CD4-positive, alpha-beta T cell treated with Interleukin-17A for 1 hour (primary cell): ENCODE data around the gene SEMA3A.
"Not testable (repeated sequence)": the region's sequence is repeated elsewhere in the genome, so short reads cannot be mapped to it uniquely, and the experiment has no call there.

ENCODE experiments used
- DNase-seq: peaks from one replicate; pipeline ENCODE4 v3.0.0-alpha.2; 2020

SEMA3A gene

DNA sequence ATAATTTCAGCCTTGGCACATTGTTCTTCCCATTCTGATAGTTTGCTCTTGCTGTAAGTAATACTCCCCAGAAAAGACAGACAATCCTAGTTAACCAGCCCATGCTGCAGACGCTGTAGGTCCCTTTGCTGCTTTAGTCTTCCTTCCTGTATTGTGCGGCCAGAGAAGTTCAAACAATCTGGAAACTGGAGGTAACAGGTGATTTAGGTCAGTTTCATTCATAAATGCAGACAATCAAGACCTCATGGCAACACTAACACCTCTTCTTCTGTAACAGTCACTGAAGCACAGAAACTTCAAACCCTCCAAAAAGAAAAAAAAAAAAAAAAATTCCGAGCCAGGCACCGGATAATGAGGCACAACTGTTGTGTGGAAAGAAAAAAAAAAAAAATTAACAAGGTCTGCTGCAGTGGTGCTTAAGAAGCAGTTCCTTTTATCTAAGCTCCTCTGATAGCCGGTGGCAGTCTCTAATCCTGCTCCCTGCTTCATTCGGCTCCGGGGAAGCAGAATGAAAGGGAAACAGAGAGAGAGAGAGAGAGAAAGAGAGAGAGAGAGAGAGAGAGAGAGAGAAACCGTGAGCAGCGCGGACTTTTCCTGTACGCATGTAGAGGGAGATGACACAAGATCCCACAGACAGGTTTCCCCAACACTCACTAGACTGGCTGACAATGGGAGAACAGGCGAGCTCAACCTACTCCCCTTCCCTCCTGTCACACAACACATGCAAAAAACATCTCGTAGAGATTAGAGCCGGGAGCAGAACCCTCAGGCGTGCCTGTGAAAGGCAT is at the start of gene SEMA3A:
SEMA3A (minus strand) TSS at position 306 of the 788 bp plus-strand sequence; CDS start at position 103, 203 bp downstream.
- peak; percentile 25 for DNase-seq

DNA sequence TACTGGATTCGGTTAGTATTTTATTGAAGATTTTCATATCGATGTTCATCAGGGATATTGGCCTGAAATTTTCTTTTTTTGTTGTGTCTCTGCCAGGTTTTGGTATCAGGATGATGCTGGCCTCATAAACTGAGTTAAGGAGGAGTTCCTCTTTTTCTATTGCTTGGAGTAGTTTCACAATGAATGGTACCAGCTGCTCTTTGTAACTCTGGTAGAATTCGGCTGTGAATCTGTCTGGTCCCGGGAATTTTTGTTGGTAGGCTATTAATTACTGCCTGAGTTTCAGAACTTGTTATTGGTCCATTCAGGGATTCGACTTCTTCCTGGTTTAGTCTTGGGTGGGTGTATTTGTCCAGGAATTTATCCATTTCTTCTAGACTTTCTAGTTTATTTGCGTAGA is 48.4 kb upstream of the SEMA3A start:
- DNase-seq: not testable (repeated sequence)

DNA sequence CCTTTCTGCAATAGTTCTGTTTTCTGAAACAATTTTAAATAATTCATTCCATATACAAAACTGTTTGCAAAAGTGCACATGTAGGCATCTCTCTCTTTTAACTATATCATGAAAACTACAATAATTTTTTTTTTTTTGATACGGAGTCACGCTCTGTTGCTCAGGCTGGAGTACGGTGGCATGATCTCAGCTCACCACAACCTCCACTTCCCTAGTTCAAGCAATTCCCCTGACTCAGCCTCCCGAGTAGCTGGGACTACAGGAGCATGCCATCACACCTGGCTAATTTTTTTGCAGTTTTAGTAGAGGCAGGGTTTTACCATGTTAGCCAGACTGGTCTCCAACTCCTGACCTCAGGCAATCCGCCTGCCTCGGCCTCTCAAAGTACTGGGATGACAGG is 44.0 kb upstream of the SEMA3A start:
- DNase-seq: no peak

DNA sequence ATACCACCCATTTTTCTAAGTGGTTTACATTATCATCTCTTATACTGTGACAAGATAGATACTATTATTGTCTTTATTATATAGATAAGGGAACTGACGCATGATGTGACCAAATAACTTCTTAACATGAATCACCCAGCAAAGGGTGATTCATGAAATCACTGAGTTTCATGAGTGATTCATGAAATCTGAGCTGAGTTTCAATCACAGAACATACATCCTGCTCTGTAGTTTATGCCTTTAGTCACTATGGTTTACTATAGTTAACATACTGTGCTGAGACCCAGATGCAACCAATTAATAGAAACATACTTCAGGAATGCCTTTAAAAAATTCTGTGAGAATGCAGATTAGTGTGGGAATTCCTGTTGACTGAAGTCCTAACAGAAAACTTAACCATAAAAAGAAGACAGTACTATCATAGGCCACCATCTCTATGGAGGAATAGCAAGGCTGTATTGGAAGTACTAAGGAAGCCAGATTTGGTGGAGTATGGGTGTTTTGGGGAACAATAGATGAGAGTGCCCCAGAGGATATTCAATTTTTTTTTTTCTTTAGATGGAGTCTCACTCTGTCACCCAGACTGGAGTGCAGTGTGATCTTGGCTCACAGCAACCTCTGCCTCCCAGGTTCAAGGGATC is 43.1 kb upstream of the SEMA3A start:
- DNase-seq: no peak

DNA sequence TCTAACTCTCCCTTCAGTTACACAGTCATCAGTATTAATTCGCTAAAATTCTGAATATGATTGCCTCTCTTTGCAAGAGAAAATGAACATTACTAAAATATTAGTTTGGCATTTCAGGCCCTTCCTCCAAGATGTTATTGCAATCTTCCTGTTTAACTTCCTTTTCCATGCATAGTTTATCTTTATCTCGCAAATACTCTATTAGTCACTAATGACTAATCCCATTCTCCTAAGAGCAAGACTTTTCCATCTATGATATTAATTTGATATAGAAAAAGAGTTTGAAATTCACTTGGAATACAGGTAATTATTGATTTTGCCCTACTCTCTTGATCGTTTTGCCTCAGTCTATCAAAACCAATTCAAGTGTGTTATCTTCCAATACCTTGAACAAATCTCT is 41.8 kb upstream of the SEMA3A start:
- DNase-seq: no peak

DNA sequence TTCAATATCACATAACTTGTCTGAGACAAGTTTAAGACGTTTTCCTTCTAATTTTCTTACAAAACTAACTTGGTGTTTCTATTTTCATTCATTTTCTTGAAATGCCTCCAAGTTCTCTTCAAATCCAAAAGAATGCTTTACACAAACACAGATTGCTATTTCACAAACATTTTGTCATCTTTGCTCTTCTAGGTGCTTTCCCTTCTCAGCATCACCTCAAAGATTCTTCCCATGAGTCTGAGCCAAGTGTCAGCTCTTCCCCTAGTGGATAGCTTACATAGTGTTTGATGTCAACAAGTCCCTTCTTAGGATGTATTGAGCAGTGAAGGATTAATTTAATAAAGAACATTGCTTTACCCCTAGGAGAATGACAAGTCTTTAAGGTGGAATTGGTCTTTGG is 38.1 kb upstream of the SEMA3A start:
- no peak for DNase-seq

DNA sequence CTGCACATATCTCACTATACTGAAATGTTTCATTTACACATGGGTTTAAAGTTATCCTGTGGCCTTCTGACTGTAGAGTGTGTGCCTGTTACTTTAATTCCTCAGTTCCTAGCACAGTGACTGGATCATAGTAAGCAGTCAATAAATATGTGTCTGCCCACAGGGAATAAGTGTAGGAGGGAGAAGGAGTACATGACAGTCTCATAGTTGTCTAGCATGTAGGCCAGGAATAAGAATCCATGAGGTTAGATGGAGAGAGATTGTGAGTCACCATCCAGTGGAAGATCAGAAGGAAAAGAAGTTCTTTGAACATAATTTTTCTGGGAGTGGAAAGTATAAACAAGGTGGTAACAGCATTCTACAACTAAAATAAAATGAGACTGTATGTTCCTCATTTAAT is 36.6 kb upstream of the SEMA3A start:
- no peak for DNase-seq

DNA sequence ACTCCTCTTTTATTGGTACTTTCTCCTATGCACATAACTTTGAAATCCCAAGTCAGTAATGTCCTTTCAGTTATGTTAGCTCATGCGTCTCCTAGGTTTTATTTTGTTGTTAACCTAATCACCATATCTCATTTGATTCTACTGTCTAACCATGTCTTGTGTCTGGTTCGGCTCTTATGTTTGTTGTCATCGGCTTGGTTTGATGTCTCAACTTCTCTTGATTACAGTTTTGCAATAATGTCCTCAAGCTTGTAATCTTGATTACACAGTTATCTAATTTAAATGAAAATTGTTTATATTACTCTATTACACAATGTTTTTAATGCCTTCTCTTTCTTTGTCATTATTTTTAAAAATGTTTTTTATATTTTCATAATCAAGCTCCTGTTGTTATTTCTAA is 35.9 kb upstream of the SEMA3A start:
- DNase-seq: no peak

DNA sequence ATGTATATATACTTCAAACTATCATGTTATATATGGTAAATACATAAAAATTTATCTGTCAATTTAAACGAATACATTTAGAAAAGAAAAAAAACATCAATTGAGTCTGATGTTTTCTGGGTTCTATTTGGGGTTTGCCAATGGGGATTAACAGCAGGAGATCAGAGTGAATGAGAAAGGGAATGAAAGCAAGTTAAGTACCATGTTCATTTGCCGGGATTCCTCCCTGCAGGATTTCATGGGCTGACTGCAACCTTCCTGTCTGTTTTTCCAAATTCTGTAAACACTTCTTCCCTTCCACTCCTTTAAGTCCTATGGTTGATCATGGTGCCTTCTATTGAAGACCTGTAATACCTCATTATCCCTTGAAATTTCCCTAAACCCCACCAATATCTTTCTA is 33.9 kb upstream of the SEMA3A start:
- no peak for DNase-seq

DNA sequence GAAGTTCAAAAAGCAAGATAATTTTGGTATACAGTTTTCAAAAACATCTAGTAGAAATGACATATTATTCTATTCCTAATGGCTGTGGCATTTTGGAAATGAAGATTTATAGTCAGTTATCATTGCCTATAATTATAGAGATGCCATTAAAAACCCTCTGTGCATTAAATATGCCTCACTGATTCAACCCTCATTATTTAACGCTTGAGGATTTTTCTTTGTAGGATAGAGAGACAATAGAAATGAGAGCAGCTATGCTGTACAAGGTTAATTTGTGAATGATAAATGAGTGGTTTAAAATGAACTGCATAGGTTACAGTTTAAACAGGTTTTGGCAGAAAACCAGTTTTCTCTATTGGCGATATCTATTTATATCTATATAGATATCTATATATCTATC is 32.2 kb upstream of the SEMA3A start:
- DNase-seq: no peak

DNA sequence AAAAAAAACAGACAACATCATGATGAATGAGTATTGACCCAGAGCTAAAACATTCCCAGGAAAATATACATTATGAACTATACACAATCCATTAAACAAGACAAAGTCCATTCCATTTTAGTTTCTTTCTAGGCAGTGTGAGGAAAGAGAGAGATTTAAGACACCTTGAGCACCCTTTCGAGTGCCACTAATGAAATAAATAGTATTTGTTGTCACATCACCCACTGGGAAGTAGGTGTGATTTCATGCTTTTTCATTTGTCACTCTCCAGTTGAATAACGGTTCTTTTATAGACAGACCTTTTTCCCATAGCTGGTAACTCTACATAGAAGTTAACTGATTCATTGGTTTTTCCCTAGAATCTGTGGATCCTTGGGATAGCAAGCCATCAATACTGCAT is 29.9 kb upstream of the SEMA3A start:
- no peak for DNase-seq

DNA sequence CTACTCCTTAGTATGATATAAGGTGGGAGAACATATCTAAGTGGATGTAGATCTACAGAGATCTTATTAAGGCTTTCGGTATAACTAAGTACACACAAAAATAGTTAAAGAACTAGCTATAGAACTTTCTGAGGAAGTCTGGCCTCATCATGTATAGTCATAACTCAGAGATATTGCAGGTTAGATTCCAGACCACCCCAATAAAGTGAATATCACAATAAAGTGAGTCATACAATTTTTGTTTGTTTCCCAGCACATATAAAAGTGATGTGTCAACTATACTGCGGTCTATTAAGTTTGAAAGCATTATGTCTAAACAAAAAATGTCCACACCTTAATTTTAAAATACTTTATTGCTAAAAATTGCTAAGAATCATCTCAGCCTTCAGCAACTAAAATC is 24.7 kb upstream of the SEMA3A start:
- no peak for DNase-seq

DNA sequence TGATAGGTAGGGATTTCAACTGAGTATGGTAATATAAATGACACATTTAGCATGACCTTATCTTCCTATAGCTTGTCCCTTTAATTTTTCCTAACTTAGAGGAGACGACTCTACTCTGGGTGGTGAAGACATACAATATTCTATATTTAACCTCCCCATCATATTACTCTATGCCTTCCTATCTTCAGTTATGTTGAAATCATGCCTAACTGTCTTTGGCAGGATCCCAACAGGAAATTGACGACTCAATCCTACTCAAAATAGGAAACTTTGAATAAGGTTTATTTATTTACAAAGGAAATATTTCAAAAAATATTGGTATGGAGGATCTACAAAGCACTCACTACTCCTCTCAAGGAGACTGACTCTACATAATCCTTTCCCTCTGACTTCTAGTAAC is 24.1 kb upstream of the SEMA3A start:
- DNase-seq: no peak

DNA sequence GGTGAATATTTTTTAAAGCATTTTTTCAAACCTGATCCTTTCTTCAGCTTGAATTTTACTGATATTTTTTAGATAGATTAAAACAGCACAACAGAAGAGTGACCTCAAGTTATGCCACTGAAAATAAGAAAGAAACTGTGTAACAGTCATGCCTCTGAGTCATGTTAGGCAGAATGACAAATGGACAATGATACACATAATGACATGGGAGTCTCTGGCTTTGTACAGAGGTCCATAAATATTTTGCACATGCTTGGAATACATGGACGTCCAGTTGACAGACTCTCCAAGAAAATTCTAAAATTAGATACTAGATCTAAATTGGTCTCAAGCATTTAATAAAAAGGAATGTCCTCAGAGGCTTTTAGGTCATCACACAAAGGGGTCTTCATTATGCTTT is 21.9 kb upstream of the SEMA3A start:
- no peak for DNase-seq

DNA sequence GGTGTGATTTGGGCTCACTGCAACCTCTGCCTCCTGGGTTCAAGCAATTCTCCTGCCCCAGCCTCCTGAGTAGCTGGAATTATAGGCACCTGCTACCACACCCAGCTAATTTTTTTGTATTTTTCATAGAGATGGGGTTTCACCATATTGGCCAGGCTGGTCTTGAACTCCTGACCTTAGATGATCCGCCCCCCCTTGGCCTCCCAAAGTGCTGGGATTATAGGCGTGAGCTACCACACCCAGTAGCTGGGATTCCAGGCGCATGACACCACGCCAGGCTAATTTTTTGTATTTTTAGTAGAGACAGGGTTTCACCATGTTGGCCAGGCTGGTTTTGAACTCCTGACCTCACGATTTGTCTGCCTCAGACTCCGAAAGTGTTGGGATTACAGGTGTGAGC is 20.2 kb upstream of the SEMA3A start:
- DNase-seq: not testable (repeated sequence)

DNA sequence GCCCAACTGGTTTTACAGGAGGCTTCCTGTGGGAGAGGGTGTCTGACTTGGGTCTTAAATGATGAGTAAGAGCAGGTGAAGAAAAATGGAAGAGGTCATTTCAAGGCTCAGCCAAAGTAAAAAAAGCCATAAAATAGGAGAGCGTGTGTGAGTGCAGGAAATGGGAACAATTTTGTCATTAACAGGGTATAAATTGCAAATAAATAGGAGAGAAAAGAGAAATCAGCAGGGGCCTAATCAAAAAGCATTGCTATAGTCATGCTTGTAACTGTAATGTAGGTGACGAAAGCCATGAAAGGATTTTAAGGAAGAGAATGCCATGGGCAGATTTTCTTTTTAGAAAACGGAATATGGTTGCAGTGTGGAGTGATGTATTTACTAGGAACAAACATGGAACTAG is 15.7 kb upstream of the SEMA3A start:
- no peak for DNase-seq

DNA sequence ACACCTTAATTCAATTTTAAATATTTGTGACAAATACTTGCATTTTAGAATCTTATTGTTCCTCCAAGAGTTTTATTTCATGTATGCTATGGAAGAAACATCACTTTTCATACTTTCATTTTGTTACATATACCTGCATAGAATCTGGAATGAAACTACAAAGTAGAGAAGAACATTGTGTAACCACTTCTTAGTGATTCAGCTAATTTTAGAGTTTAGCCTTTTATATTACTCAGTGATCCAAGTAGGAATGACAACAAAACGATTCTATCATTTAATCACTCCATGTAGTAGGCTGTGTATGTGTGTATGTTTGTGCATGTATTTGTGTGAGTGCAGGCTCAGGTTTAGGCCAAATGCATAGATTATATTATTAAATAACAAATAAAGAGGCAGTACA is 14.4 kb upstream of the SEMA3A start:
- no peak for DNase-seq

DNA sequence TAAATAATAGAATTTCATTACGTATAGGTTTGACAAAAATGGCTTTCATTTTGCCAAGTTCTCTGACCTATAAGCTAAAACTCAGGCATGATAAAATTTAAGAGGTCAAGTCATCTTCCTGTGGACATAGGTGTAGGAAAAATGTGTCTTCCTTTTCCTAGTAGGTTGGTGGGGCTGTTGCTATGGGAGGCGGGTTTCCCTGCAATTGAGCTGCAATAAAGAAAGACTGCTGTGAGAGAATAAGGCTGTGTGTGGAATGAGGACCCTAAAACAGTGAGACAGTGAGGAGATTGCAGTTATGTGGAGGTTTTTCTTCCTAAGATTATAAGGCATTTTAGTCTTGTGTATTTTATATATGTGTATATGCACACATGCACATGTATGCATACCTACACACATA is 13.0 kb upstream of the SEMA3A start:
- DNase-seq: no peak

DNA sequence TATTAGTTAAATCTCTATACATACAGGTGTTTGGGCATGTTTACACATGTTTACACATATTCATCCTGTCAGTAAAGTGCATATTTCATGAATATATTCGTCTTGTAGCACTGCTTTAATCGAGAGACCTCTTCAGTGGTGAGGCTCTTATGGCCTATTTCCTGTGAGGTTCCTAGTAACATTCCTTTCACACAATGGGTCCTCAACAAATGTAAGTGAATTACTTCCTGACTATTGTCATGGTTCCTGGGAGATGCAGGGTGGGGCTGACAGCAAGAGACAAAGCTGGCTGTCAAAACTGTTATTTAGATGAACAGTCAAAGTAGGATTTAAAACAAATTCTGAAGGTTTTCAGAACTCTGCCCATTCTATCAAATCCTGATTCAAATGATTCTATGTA is 12.4 kb upstream of the SEMA3A start:
- DNase-seq: no peak

DNA sequence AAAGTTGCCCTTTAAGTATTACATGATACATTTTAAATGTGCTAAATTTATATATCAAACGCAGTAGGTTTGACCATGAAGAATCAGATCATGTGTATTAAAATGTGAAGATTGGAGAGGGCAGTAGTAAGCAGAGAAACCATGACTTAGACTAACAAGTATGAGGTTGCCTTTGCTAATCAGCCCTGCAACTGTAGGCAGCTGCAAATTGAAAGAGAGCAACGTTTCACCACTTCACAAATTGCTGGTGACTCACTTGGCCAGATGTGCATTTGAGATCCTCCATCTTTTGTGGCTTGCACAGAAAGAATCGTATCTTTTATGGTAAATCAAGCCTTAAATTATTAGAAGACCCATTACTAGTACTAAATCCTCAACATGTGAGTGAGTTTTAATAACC is 10.1 kb upstream of the SEMA3A start:
- no peak for DNase-seq

DNA sequence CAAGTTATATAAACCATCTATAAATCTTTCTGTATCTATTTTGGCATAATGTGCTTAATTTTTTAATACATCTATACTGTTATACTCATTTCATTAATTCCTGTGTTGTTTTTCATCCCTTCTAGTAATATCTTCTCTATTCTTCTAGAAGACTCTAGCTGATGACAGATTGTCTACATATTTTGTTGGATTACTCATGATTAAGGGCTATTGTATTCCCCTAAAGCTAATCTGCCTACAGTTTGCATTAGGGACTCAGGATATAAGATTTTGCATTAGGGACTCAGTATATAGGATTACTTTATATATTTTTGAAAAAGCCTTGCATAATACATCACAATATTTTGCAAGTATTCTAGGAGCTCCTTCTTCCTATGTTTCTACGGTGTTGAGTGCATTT is 8.3 kb upstream of the SEMA3A start:
- no peak for DNase-seq

DNA sequence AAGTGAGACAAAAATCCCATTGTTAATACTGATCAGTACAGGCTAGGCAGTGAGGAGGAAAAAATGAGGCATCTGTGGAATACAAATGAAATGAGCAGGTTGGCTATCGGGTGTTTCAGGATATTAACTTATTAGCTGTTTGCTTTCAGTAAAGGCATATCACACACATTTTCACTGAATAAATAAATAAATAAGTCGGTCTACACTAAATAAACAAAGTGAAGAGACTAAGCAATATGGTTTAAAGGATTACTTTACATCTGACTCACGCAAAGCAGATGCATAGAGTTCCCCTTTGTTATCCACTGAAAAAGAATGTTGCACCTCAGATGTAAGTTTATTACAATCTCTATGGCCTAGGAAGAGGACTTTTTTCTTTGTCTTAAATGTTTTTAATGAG is 6.3 kb upstream of the SEMA3A start:
- no peak for DNase-seq

DNA sequence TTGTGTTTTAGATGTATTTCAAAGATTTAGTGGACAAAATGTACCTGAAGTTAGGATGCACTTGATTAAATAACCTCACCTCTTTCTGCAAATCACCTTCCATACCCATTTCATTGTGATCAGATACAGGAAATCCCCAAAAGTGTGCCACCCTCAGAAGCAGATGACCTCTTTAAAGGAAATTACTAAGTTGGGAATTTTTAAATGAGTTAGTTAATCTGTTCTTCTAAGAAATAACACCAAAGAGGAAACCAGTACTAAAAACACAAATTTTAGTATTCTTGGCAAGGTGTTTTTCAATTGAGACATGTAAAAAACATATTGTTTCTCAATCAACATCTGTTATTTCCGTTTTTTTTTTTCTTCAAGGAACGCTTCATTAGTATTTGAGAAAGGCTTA is 4.6 kb upstream of the SEMA3A start:
- no peak for DNase-seq

DNA sequence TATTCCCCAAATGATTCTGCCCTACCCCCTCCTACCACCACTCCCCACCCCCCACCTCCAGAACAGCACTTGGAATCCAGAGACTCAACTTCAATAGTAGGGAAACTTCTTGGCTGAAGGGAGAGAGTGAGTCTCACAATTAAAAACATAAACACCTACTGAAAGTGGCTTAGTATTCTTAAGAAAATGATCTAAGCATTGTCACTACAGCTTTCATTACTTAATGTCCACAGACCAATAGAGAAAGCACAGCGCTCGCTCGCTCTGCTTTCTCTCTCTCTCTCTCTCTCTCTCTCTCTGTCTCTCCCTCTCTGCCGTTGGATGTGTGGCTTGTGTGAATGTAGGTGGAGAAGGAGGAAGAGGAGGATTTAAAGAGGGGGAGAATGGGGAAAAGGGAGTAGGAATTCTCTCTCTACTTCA is 1.5 kb upstream of the SEMA3A start:
- DNase-seq: no peak
